Measurements from ENCODE around the gene ADAMTS13.

GRCh38 chr9:133456409-133456808 is 34.2 kb downstream of the ADAMTS13 start:
- no peak for TF ChIP-seq POLR2A (conservative IDR thresholded peaks at IDR 0.05)
- peak; percentile 34 to 47 (median 35); a peak in 4 of 6 replicates for TF ChIP-seq CTCF (IDR thresholded peaks at IDR 0.05 in 2 of 3, conservative IDR thresholded peaks at IDR 0.05 in 1 of 3; ENCODE audit: insufficient read depth in 2 of 3, low read depth in 1 of 3, low read length in 3 of 3)
- TF ChIP-seq FOXM1 (IDR thresholded peaks at IDR 0.05; ENCODE audit: low read depth) = no peak
- no peak for TF ChIP-seq FOXM1 (CRISPR knock-in tag; IDR thresholded peaks at IDR 0.05; ENCODE audit: low read depth)
- TF ChIP-seq ZNF174 (CRISPR knock-in tag; IDR thresholded peaks at IDR 0.05) = no peak
- no peak for TF ChIP-seq CBX1 (IDR thresholded peaks at IDR 0.05; ENCODE audit: low read depth)
- no peak for TF ChIP-seq ZBTB34 (CRISPR knock-in tag; IDR thresholded peaks at IDR 0.05)
- TF ChIP-seq ZFP30 (CRISPR knock-in tag; IDR thresholded peaks at IDR 0.05; ENCODE audit: borderline replicate concordance) = no peak
- TF ChIP-seq RFX5 (IDR thresholded peaks at IDR 0.05; ENCODE audit: low read depth, low read length) = no peak
- TF ChIP-seq NFIX (CRISPR knock-in tag; IDR thresholded peaks at IDR 0.05; ENCODE audit: low read depth) = no peak
- no peak for TF ChIP-seq RHOXF2B (CRISPR knock-in tag; conservative IDR thresholded peaks at IDR 0.05)
- no peak for TF ChIP-seq PPARD (CRISPR knock-in tag; IDR thresholded peaks at IDR 0.05)
